A549 (cell line): ENCODE measurements around the gene ART4. TPM values are rescaled to one million over a fixed set of nuclear protein-coding genes. Genes with fewer than 3 reads are reported as not detected.

ENCODE experiments used
- ATAC-seq, 2 experiments: fragments of 200-7000 bp in 1 of 2; fragments of >200 bp in 1 of 2; cut with Nextera tagmentation in 1 of 2; cut with Tn5 transposase in 1 of 2; 3 replicates each; pipeline versions ENCODE4 v1.8.0 to v1.9.1; 2018 to 2020; ENCODE audit warnings: mild to moderate bottlenecking in 1 of 2, moderate library complexity in 1 of 2
- CTCF ChIA-PET: fragments of 300-600 bp; sonication (Branson Sonifier 250); formaldehyde crosslinking; extraction: SDS; loops from one replicate; lab custom pipeline; 2021; ENCODE audit warnings: antibody characterized with exemption, inconsistent platforms; lab: Yijun Ruan, JAX
- POLR2A ChIA-PET: fragments of 350-600 bp; formaldehyde crosslinking; extraction: SDS; loops from one replicate; lab custom pipeline; 2021; ENCODE audit warnings: antibody characterized with exemption, inconsistent platforms; lab: Yijun Ruan, JAX
- DNase-seq, 2 experiments: peaks; one replicate each; pipeline versions ENCODE4 v3.0.0 to v3.0.0-alpha.2; 2011 to 2016; ENCODE audit warnings: low read depth in 1 of 2, low spot score in 1 of 2
- FAIRE-seq: peaks from 2 replicates; lab custom pipeline; 2011; peaks lifted over from hg19 to GRCh38; lab: Jason Lieb, UNC
- H3K27ac ChIP-seq, 2 experiments: fragments of >200 bp; sonication (Bioruptor Twin); formaldehyde crosslinking; 3 replicates each; pipeline ENCODE4 v1.5.1; 2016 to 2017
- H3K4me1 ChIP-seq: fragments of >200 bp; sonication (Bioruptor Twin); formaldehyde crosslinking; 3 replicates; pipeline ENCODE4 v1.6.1; 2016
- H3K4me2 ChIP-seq: fragments of >200 bp; sonication (Bioruptor Twin); formaldehyde crosslinking; 3 replicates; pipeline ENCODE4 v1.6.1; 2016
- H3K4me3 ChIP-seq: fragments of >200 bp; sonication (Bioruptor Twin); formaldehyde crosslinking; 3 replicates; pipeline ENCODE4 v1.5.1; 2016
- H3K9me3 ChIP-seq: fragments of >200 bp; sonication (Bioruptor Twin); formaldehyde crosslinking; 3 replicates; pipeline ENCODE4 v1.6.1; 2016
- BHLHE40 ChIP-seq: IDR thresholded peaks from 2 replicates; pipeline ENCODE4 v1.6.1; 2012; ENCODE audit warnings: low read depth, low read length, inconsistent platforms
- CHD4 ChIP-seq: fragments of 200-600 bp; sonication (generic); IDR thresholded peaks from 2 replicates; pipeline ENCODE4 v1.6.1; 2016; ENCODE audit warnings: antibody characterized with exemption, mild to moderate bottlenecking, borderline replicate concordance
- CTCF ChIP-seq: fragments of >200 bp; sonication (Bioruptor Twin); formaldehyde crosslinking; IDR thresholded peaks from 3 replicates; pipeline ENCODE4 v1.5.1; 2016
- EHF ChIP-seq: fragments of 250-450 bp; sonication (Bioruptor Pico); IDR thresholded peaks from 2 replicates; pipeline ENCODE4 v1.5.0; 2020; ENCODE audit warnings: mild to moderate bottlenecking
- EHMT2 ChIP-seq: fragments of 200-600 bp; sonication (generic); IDR thresholded peaks from 2 replicates; pipeline ENCODE4 v1.6.1; 2016; ENCODE audit warnings: antibody characterized with exemption, low read depth, mild to moderate bottlenecking, moderate library complexity
- ELK1 ChIP-seq: fragments of 150-350 bp; IDR thresholded peaks from 2 replicates; pipeline ENCODE4 v1.6.1; 2014; ENCODE audit warnings: low read depth, mild to moderate bottlenecking, low read length
- FOSB ChIP-seq: fragments of 250-450 bp; sonication (Bioruptor Pico); IDR thresholded peaks from 2 replicates; pipeline ENCODE4 v1.5.0; 2020; ENCODE audit warnings: mild to moderate bottlenecking, moderate library complexity
- FOSL2 ChIP-seq, 2 experiments: fragments of 450-650 bp in 1 of 2; fragments of >200 bp in 1 of 2; sonication (Bioruptor Twin) in 1 of 2; formaldehyde crosslinking; IDR thresholded peaks; 2 replicates each; pipeline versions ENCODE4 v1.5.0 to v1.6.1; 2016 to 2020; ENCODE audit warnings: mild to moderate bottlenecking in 1 of 2, moderate library complexity in 1 of 2
- GATA3 ChIP-seq: IDR thresholded peaks from 2 replicates; pipeline ENCODE4 v1.6.1; 2012; ENCODE audit warnings: borderline replicate concordance
- JUN ChIP-seq, 2 experiments: fragments of >200 bp; sonication (Bioruptor Twin); formaldehyde crosslinking; IDR thresholded peaks; 2 replicates in 1 of 2; 3 replicates in 1 of 2; pipeline ENCODE4 v1.6.1; 2016 to 2017
- KDM1A ChIP-seq: fragments of 200-600 bp; sonication (generic); IDR thresholded peaks from 2 replicates; pipeline ENCODE4 v1.6.1; 2016; ENCODE audit warnings: low read depth, mild to moderate bottlenecking
- MAFK ChIP-seq: fragments of 450-650 bp; IDR thresholded peaks from 2 replicates; pipeline ENCODE4 v1.6.1; 2014; ENCODE audit not compliant: partially characterized antibody
- MYC ChIP-seq: IDR thresholded peaks from 2 replicates; pipeline ENCODE4 v1.6.1; 2012; ENCODE audit warnings: mild to moderate bottlenecking, inconsistent platforms, low read length, improper control_type of control experiment, borderline replicate concordance
- NFE2L2 ChIP-seq: fragments of 150-350 bp; conservative IDR thresholded peaks from 2 replicates; pipeline ENCODE4 v1.6.1; 2014; ENCODE audit warnings: low read length
- PHF8 ChIP-seq: fragments of 200-600 bp; sonication (generic); IDR thresholded peaks from 2 replicates; pipeline ENCODE4 v1.6.1; 2016; ENCODE audit warnings: low read depth, mild to moderate bottlenecking, antibody characterized with exemption, moderate library complexity, borderline replicate concordance
- POLR2AphosphoS2 ChIP-seq: conservative IDR thresholded peaks from 2 replicates; pipeline ENCODE4 v1.6.1; 2012; ENCODE audit warnings: low read length, improper control_type of control experiment, inconsistent platforms
- REST ChIP-seq: fragments of 200-600 bp; sonication (generic); IDR thresholded peaks from 2 replicates; pipeline ENCODE4 v1.6.1; 2016; ENCODE audit warnings: antibody characterized with exemption, mild to moderate bottlenecking, moderate library complexity
- RNF2 ChIP-seq: fragments of 200-600 bp; sonication (generic); IDR thresholded peaks from 2 replicates; pipeline ENCODE4 v1.6.1; 2016; ENCODE audit warnings: low read depth, mild to moderate bottlenecking, antibody characterized with exemption, moderate library complexity, borderline replicate concordance
- SMC3 ChIP-seq: fragments of >200 bp; sonication (Bioruptor Twin); formaldehyde crosslinking; IDR thresholded peaks from 3 replicates; pipeline ENCODE4 v1.6.1; 2018; ENCODE audit warnings: inconsistent platforms
- ZNF302 ChIP-seq: fragments of 250-450 bp; sonication (Bioruptor Pico); IDR thresholded peaks from 2 replicates; pipeline ENCODE4 v1.9.0; 2021; ENCODE audit warnings: inconsistent platforms, mild to moderate bottlenecking, moderate library complexity
- WGBS: methylation state at CpG from one replicate; pipeline ENCODE4 v1.1.6; 2017; ENCODE audit errors: missing lambda C conversion rate; 5-methylcytosine and 5-hydroxymethylcytosine counted together
- polyA plus RNA-seq, 4 experiments: library from polyadenylated mRNA; depleted of rRNA in 3 of 4; stranded (reverse); fragments of >200 nt; fragmentation: RNase III in 1 of 4; extraction: RNeasy Plus Mini Kit Qiagen cat#74134 plus additional on column Dnase treatment in 1 of 4; gene quantifications; 2 replicates in 3 of 4; 3 replicates in 1 of 4; pipeline ENCODE4 v1.2.3, GENCODE V29; 2011 to 2017

ART4 gene
- polyA plus RNA-seq, 2 of the 4 experiments (the other 2 are of a cell fraction) = not detected

- Histone ChIP-seq H3K9me3 (no peaks in the 10 kb centered on the region), H3K4me1 (peaks cover 5% of the 10 kb centered on the region; the same call in 1 of the 3 replicates), H3K4me2 (no peak overlapping the region), H3K4me3 (no peak overlapping the region), H3K27ac (no peak overlapping the region)
- FAIRE-seq (no peak), ATAC-seq (no peak), DNase-seq (no peak)
- CTCF ChIA-PET = no interaction called here
- WGBS = 61% methylated on average over 1 of the region's 1 CpG
- POLR2A ChIA-PET = no interaction called here
- no peak for TF ChIP-seq PHF8
- no peak for TF ChIP-seq RNF2
- no peak for TF ChIP-seq FOSL2 (IDR thresholded peaks at IDR 0.05)
- TF ChIP-seq FOSL2 (CRISPR knock-in tag; IDR thresholded peaks at IDR 0.05) = no peak
- TF ChIP-seq MYC = no peak
- no peak for TF ChIP-seq KDM1A
These were observed 27.9 kb upstream of the ART4 start for GRCh38 chr12:14871247-14871646.

- FAIRE-seq (no peak), DNase-seq (peak in 1 of 2 experiments; percentile 16), ATAC-seq (no peak)
- H3K27ac ChIP-seq = 0 out of 6 replicates have a peak overlapping the region, but pooled peaks of 1 of the 2 experiments have one; percentile 19
- WGBS = 63% methylated on average over 1 of the region's 3 CpGs
- H3K9me3 ChIP-seq = no peaks in the 10 kb centered on the region
- TF ChIP-seq REST (no peak), NFE2L2 (no peak), BHLHE40 (no peak), ELK1 (no peak), EHF (CRISPR knock-in tag) (no peak), JUN (IDR thresholded peaks at IDR 0.05) (no peak), KDM1A (no peak), FOSL2 (IDR thresholded peaks at IDR 0.05) (no peak), FOSL2 (CRISPR knock-in tag; IDR thresholded peaks at IDR 0.05) (no peak), EHMT2 (no peak), ZNF302 (CRISPR knock-in tag) (no peak), SMC3 (no peak), GATA3 (no peak), CHD4 (no peak), POLR2AphosphoS2 (no peak), CTCF (no peak), FOSB (CRISPR knock-in tag) (no peak), MAFK (no peak)
- H3K4me1 ChIP-seq = no peaks in the 10 kb centered on the region
- no peak overlapping the region for H3K4me2 ChIP-seq
- CTCF ChIA-PET = interaction anchor here (0.7 to 1.1 kb wide), 4 partner anchors 16 to 132 kb away, joined by 3 to 6 read pairs (median 3); no protein-coding TSS in a partner anchor
- POLR2A ChIA-PET = no interaction called here
- no peak overlapping the region for H3K4me3 ChIP-seq
These were observed 25.7 kb upstream of the ART4 start for GRCh38 chr12:14868916-14869506.
